GM12873 (cell line): ENCODE results near the gene TNFRSF18.

Experiments
- TF ChIP-seq, protein P1 (sequence below): IDR thresholded peaks from 2 replicates; pipeline ENCODE4 v1.5.1; 2012; ENCODE audit warnings: low read depth, mild to moderate bottlenecking, moderate library complexity, low read length, control low read depth; ENCODE audit not compliant: insufficient read depth; ENCODE audit errors: missing control alignments

The TNFRSF18 gene

DNA sequence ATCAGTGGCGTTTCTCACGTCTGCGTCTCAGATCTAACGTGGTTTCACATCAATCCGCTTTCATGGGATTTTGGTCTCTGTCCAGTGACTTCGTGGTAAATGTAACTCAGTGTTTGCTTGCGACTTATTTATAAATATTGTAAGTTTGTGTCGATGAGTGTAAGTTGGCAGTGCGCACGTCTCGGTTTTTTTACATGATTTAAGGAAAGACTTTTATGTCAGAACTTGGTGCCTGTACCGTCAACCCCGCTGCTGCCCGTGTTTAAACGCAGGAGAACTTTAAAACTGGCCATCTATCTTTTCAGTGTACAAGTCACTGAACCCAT lies 27.1 kb upstream of the TNFRSF18 start:
- TF ChIP-seq, protein P1, sequence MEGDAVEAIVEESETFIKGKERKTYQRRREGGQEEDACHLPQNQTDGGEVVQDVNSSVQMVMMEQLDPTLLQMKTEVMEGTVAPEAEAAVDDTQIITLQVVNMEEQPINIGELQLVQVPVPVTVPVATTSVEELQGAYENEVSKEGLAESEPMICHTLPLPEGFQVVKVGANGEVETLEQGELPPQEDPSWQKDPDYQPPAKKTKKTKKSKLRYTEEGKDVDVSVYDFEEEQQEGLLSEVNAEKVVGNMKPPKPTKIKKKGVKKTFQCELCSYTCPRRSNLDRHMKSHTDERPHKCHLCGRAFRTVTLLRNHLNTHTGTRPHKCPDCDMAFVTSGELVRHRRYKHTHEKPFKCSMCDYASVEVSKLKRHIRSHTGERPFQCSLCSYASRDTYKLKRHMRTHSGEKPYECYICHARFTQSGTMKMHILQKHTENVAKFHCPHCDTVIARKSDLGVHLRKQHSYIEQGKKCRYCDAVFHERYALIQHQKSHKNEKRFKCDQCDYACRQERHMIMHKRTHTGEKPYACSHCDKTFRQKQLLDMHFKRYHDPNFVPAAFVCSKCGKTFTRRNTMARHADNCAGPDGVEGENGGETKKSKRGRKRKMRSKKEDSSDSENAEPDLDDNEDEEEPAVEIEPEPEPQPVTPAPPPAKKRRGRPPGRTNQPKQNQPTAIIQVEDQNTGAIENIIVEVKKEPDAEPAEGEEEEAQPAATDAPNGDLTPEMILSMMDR: no peak

DNA sequence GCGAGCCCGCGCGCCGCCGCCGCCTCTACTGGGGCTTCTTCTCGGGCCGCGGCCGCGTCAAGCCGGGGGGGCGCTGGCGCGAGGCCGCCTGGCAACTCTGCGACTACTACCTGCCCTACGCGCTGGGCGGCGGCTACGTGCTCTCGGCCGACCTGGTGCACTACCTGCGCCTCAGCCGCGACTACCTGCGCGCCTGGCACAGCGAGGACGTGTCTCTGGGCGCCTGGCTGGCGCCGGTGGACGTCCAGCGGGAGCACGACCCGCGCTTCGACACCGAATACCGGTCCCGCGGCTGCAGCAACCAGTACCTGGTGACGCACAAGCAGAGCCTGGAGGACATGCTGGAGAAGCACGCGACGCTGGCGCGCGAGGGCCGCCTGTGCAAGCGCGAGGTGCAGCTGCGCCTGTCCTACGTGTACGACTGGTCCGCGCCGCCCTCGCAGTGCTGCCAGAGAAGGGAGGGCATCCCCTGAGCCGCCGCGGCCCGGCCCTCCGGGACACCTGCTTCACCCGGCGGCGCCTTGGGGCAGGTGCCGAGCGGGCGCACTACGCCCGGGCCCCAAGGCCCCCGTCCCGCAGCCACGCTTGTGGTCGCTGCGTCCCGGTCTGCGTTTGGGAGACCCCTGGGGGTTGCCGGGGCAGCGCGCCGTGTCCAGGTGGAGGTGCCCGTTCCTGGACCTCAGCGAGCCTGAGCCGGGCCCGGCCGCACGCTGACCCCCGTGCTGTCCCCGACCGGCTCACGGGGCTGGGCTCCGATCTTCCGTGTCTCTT lies 26.6 kb upstream of the TNFRSF18 start:
- TF ChIP-seq, protein P1: no peak

DNA sequence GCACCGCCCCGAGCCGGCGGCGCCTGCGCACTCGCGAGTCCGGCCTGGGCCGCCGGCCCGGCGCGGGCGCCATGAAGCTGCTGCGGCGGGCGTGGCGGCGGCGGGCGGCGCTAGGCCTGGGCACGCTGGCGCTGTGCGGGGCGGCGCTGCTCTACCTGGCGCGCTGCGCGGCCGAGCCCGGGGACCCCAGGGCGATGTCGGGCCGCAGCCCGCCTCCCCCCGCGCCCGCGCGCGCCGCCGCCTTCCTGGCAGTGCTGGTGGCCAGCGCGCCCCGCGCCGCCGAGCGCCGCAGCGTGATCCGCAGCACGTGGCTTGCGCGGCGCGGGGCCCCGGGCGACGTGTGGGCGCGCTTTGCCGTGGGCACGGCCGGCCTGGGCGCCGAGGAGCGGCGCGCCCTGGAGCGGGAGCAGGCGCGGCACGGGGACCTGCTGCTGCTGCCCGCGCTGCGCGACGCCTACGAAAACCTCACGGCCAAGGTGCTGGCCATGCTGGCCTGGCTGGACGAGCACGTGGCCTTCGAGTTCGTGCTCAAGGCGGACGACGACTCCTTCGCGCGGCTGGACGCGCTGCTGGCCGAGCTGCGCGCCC lies 25.9 kb upstream of the TNFRSF18 start, which contains the start of gene B3GALT6:
Gene B3GALT6 (plus strand): TSS at position 30 of the 588 bp plus-strand sequence. CDS start 42 bp downstream, at position 72.
- TF ChIP-seq, protein P1: no peak

DNA sequence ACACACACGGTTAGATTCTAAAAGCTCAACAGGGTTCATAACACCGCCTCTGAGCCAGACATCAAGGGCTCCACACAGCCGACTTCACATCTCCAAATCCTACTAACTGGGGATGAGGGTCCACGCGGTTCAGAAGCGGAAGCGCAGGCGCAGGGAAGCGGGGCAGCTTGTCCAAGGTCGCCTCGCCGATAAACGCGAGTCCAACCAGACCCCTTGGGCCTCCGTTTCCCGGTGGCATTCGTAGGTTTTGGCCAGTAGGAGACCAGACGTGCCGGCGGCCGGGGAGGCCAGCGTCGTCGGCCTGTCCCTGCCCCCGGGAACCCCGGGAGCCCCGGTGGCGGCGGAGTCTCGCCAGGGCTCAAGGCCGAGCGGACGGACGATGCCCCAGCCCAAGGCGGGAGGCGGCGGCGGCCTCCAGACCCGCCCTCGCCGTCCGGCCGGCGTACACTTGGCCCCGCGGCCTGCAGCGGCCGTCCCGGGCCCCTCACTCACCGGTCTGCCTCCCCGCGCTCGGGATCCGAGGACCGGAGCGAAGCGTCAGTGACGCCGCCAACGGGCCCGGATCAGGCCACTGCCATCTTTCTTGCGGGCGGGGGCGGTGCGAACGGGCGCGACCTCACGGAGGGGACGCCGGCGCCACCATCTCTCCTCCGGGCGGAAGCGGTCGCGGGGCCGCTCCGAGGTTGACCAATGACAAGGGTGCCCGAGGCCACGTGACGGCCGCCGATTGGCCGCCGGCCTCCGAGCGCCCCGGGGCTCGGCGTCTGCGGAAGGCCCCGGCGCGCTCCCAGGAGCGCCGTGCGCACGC lies 25.2 kb upstream of the TNFRSF18 start, which contains the start of gene SDF4:
Gene SDF4 (minus strand): TSS at position 602 of the 808 bp plus-strand sequence. CDS start 3,229 bp downstream, outside the sequence.
- TF ChIP-seq, protein P1: no peak

DNA sequence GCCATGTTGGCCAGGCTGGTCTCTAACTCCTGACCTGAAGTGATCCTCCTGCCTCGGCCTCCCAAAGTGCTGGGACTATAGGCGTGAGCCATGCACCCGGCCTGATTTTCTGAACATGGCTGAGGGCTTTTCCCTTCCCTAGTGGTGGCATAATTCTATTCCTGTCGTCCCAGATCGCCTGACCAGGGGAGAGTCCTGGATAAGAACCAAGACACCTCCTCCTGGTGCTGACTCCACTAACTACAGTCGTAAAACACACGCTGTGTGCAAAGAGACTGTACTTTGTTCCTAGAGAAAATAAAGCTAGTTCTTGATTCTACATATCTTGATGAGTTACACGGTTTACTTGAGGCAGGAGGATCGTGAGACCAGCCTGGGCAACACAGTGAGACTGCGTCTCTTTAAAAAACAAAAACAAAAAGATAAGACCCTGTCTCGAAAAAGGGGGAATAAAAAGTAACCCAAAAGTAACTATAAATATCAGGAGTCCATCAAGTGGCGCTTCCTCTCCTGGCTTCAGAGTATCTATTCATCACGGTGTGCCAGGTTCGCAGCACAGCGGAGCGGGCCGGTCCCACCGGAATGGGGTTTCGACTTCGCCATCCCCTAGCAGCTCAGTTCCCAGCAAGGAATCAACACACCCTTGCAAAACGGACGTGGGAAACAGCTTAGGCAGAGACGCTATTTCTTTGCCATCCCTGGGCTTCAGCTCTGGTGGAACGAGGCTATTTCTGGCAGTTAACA lies 24.4 kb upstream of the TNFRSF18 start:
- TF ChIP-seq, protein P1: peak; percentile 18

DNA sequence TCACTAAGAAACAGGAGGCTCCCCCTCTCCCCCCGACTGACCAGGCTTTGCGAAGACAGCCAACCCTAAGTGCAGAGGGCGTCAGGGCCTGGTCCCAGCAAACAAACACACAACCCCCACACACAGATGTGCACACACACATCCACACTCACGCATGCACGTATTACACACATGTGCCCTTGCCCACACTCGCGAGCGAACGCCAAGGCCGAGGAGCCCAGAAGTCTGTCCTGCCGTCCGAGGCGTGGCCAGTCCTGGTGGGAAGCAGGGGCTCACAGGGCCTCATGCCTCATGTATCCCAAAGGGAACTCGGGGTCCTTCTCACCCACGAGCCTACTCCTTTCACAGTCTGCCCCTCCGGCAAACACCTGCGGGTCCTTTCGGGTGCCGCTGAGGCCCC lies 23.4 kb upstream of the TNFRSF18 start:
- TF ChIP-seq, protein P1: no peak
